ENCODE data around the gene NFASC. TPM values are rescaled to one million over a fixed set of nuclear protein-coding genes. Genes with fewer than 3 reads are reported as not detected.

NFASC gene
- total and polyA plus RNA-seq, 4 donors, result 0.23 to 5.4 (median 1.9) TPM

DNA sequence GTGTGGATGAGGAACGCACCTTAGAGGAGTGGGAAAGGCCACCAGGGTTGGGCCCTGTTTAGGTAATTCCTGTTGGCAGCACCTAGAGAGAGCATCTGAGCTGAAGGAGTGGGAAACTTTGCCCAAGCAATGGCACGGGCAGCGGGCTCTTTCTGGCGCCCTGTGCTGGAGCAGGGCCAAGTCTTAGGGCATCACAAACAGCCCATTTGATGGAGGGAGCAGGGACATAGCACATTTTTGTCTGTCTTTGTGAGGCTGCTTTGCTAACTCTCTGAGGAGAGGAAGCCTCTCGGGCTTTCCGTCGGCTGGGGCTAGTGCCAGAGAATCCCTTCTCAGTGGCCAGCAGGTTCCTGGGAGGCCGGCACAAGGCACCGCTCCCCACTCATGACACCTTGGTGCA, 149.8 kb downstream of the NFASC start:
- H3K9ac ChIP-seq (ENCODE audit: low read depth in 1 of 2, low read length in 2 of 2), result no peak overlapping the region
- TF ChIP-seq ZBTB33 (IDR thresholded peaks at IDR 0.05) (no peak), TAF1 (conservative IDR thresholded peaks at IDR 0.05) (no peak), EGR1 (IDR thresholded peaks at IDR 0.05; ENCODE audit: low read depth in 2 of 2) (no peak), HNF4G (IDR thresholded peaks at IDR 0.05) (no peak), GABPA (IDR thresholded peaks at IDR 0.05 in 1 of 2, conservative IDR thresholded peaks at IDR 0.05 in 1 of 2) (no peak), SP1 (IDR thresholded peaks at IDR 0.05) (no peak), MAX (IDR thresholded peaks at IDR 0.05) (no peak)
- H3K9me3 ChIP-seq (ENCODE audit: control insufficient read depth in 4 of 4, low read length in 3 of 4), result no peaks in the 10 kb centered on the region
- no peak overlapping the region for H3K4me3 ChIP-seq (ENCODE audit: low read depth in 1 of 3, low read length in 3 of 3)
- H3K36me3 ChIP-seq (ENCODE audit: control insufficient read depth in 4 of 4, insufficient read depth in 3 of 4, low read depth in 1 of 4, low read length in 3 of 4), result no peaks in the 10 kb centered on the region
- no peak overlapping the region for H3K27ac ChIP-seq (ENCODE audit: low read depth in 1 of 2, low read length in 2 of 2)
- 93% methylated on average over 9 of the region's 9 CpGs for WGBS
- DNase-seq (ENCODE audit: low spot score), result no peak
- no peaks in the 10 kb centered on the region for H3K4me1 ChIP-seq (ENCODE audit: control insufficient read depth in 4 of 4, insufficient read depth in 4 of 4, low read length in 3 of 4)
- no peaks in the 10 kb centered on the region for H3K27me3 ChIP-seq (ENCODE audit: control insufficient read depth in 4 of 4, insufficient read depth in 4 of 4, low read length in 3 of 4)

DNA sequence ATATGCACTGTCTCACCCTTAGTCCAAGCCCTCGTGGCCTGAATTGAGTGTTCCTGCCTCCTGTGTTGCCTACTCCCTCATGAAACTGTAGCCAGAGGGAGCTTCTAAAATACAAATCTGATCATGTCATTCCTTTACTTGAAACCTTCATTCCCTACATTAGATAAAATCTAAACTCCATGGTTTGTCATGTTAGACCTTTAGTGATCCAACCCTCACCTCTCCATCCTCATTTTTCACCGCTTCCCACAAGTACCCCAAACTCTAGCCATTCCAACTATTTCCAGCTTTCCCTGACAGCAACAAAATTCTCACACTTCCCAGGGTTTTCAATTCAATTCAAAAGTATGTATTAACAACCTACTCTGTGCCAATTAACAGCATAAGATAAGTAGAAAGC, 154.0 kb downstream of the NFASC start:
- H3K4me1 ChIP-seq (ENCODE audit: control insufficient read depth in 4 of 4, insufficient read depth in 4 of 4, low read length in 3 of 4), result no peaks in the 10 kb centered on the region
- no peak for TF ChIP-seq RXRA (IDR thresholded peaks at IDR 0.05)
- TF ChIP-seq TAF1 (conservative IDR thresholded peaks at IDR 0.05), result no peak
- TF ChIP-seq MAX (IDR thresholded peaks at IDR 0.05), result no peak
- TF ChIP-seq, protein P1, sequence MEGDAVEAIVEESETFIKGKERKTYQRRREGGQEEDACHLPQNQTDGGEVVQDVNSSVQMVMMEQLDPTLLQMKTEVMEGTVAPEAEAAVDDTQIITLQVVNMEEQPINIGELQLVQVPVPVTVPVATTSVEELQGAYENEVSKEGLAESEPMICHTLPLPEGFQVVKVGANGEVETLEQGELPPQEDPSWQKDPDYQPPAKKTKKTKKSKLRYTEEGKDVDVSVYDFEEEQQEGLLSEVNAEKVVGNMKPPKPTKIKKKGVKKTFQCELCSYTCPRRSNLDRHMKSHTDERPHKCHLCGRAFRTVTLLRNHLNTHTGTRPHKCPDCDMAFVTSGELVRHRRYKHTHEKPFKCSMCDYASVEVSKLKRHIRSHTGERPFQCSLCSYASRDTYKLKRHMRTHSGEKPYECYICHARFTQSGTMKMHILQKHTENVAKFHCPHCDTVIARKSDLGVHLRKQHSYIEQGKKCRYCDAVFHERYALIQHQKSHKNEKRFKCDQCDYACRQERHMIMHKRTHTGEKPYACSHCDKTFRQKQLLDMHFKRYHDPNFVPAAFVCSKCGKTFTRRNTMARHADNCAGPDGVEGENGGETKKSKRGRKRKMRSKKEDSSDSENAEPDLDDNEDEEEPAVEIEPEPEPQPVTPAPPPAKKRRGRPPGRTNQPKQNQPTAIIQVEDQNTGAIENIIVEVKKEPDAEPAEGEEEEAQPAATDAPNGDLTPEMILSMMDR (IDR thresholded peaks at IDR 0.05; ENCODE audit: low read depth, low read length, missing input control), result no peak
- no peak for TF ChIP-seq EGR1 (IDR thresholded peaks at IDR 0.05; ENCODE audit: low read depth in 2 of 2)
- TF ChIP-seq, protein P2, sequence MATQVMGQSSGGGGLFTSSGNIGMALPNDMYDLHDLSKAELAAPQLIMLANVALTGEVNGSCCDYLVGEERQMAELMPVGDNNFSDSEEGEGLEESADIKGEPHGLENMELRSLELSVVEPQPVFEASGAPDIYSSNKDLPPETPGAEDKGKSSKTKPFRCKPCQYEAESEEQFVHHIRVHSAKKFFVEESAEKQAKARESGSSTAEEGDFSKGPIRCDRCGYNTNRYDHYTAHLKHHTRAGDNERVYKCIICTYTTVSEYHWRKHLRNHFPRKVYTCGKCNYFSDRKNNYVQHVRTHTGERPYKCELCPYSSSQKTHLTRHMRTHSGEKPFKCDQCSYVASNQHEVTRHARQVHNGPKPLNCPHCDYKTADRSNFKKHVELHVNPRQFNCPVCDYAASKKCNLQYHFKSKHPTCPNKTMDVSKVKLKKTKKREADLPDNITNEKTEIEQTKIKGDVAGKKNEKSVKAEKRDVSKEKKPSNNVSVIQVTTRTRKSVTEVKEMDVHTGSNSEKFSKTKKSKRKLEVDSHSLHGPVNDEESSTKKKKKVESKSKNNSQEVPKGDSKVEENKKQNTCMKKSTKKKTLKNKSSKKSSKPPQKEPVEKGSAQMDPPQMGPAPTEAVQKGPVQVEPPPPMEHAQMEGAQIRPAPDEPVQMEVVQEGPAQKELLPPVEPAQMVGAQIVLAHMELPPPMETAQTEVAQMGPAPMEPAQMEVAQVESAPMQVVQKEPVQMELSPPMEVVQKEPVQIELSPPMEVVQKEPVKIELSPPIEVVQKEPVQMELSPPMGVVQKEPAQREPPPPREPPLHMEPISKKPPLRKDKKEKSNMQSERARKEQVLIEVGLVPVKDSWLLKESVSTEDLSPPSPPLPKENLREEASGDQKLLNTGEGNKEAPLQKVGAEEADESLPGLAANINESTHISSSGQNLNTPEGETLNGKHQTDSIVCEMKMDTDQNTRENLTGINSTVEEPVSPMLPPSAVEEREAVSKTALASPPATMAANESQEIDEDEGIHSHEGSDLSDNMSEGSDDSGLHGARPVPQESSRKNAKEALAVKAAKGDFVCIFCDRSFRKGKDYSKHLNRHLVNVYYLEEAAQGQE (IDR thresholded peaks at IDR 0.05), result no peak
- TF ChIP-seq ZBTB33 (IDR thresholded peaks at IDR 0.05), result no peak
- no peak for TF ChIP-seq FOXA1 (IDR thresholded peaks at IDR 0.05)
- TF ChIP-seq FOXA2 (IDR thresholded peaks at IDR 0.05), result no peak
- TF ChIP-seq HNF4A (conservative IDR thresholded peaks at IDR 0.05), result no peak
- TF ChIP-seq RAD21 (IDR thresholded peaks at IDR 0.05), result no peak
- TF ChIP-seq NR2F2 (IDR thresholded peaks at IDR 0.05), result no peak
- TF ChIP-seq GABPA (IDR thresholded peaks at IDR 0.05 in 1 of 2, conservative IDR thresholded peaks at IDR 0.05 in 1 of 2), result no peak
- TF ChIP-seq JUND (IDR thresholded peaks at IDR 0.05), result no peak
- no peak overlapping the region for H3K27ac ChIP-seq (ENCODE audit: low read depth in 1 of 2, low read length in 2 of 2)
- 94% methylated on average over 2 of the region's 2 CpGs for WGBS
- no peak overlapping the region for H3K4me3 ChIP-seq (ENCODE audit: low read depth in 1 of 3, low read length in 3 of 3)
- no peaks in the 10 kb centered on the region for H3K36me3 ChIP-seq (ENCODE audit: control insufficient read depth in 4 of 4, insufficient read depth in 3 of 4, low read depth in 1 of 4, low read length in 3 of 4)
- H3K27me3 ChIP-seq (ENCODE audit: control insufficient read depth in 4 of 4, insufficient read depth in 4 of 4, low read length in 3 of 4), result no peaks in the 10 kb centered on the region
- H3K9me3 ChIP-seq (ENCODE audit: control insufficient read depth in 4 of 4, low read length in 3 of 4), result no peaks in the 10 kb centered on the region
- no peak overlapping the region for H3K9ac ChIP-seq (ENCODE audit: low read depth in 1 of 2, low read length in 2 of 2)
- no peak for DNase-seq (ENCODE audit: low spot score)
